ENCODE data around the gene PRKAR1B.

The PRKAR1B gene

GRCh38 chr7:716636-717035 lies 10.4 kb downstream of the PRKAR1B start:
- DNase-seq, result no peak

GRCh38 chr7:716222-716621 lies 10.9 kb downstream of the PRKAR1B start:
- DNase-seq, result no peak

- DNase-seq, result no peak
Observed at GRCh38 chr7:714251-714671, 12.8 kb downstream of the PRKAR1B start.

- no peak for DNase-seq
Observed at GRCh38 chr7:713488-714230, 13.4 kb downstream of the PRKAR1B start.

- no peak for DNase-seq
Observed at GRCh38 chr7:713139-713457, 14.0 kb downstream of the PRKAR1B start.

- DNase-seq, result no peak
Observed at GRCh38 chr7:712381-713138, 14.5 kb downstream of the PRKAR1B start.

- no peak for DNase-seq
Observed at GRCh38 chr7:711922-712380, 15.1 kb downstream of the PRKAR1B start.

- DNase-seq, result no peak
Observed at GRCh38 chr7:711093-711921, 15.8 kb downstream of the PRKAR1B start.

- no peak for DNase-seq
Observed at GRCh38 chr7:710161-710560, 16.9 kb downstream of the PRKAR1B start.

GRCh38 chr7:707296-708000 lies 19.6 kb downstream of the PRKAR1B start:
- no peak for DNase-seq

- DNase-seq, result no peak
Observed at GRCh38 chr7:706721-707120, 20.4 kb downstream of the PRKAR1B start.

- DNase-seq, result no peak
Observed at GRCh38 chr7:703049-703448, 24.0 kb downstream of the PRKAR1B start.

GRCh38 chr7:701086-701671 lies 25.9 kb downstream of the PRKAR1B start:
- no peak for DNase-seq

GRCh38 chr7:699476-700170 lies 27.5 kb downstream of the PRKAR1B start:
- DNase-seq, result no peak

- DNase-seq, result no peak
Observed at GRCh38 chr7:698515-699475, 28.3 kb downstream of the PRKAR1B start.

GRCh38 chr7:696812-697551 lies 30.1 kb downstream of the PRKAR1B start:
- DNase-seq, result no peak

GRCh38 chr7:696426-696811 lies 30.7 kb downstream of the PRKAR1B start:
- no peak for DNase-seq

GRCh38 chr7:693280-693679 lies 33.8 kb downstream of the PRKAR1B start:
- DNase-seq, result no peak

- no peak for DNase-seq
Observed at GRCh38 chr7:691361-692045, 35.6 kb downstream of the PRKAR1B start.
